COLO829 (cell line): ENCODE measurements around the gene SAMD14.
"Not testable (repeated sequence)": the region's sequence is repeated elsewhere in the genome, so short reads cannot be mapped to it uniquely, and the experiment has no call there.

Experiments used
- DNase-seq: peaks from one replicate; pipeline ENCODE4 v3.0.0; 2012; ENCODE audit warnings: low spot score

SAMD14 gene

GRCh38 chr17:50074227-50074626 is 55.7 kb downstream of the SAMD14 start:
- DNase-seq: no peak

DNA sequence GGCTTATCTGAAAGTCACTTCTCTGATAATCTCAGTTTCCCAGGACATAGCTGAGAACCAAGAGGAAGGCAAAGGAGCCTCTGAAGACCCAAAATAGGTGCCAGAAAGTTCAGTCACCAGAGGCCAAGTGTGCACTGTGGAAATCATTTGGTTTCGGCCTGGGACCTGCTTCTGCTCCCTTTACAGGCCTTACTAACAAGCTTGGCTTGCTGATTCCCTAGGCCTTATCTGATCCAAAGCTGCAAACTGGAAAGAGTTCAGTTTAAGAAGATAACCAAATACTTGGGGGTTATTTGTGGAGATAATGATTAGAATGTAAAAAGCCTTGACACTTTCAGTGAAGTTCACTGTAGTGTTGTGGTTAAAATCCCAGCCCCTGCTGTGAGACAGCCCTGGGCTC is 57.0 kb downstream of the SAMD14 start:
- DNase-seq: no peak

GRCh38 chr17:50072130-50072529 is 57.8 kb downstream of the SAMD14 start:
- DNase-seq: no peak

GRCh38 chr17:50071692-50072091 is 58.3 kb downstream of the SAMD14 start:
- no peak for DNase-seq

- no peak for DNase-seq
Measured at GRCh38 chr17:50070908-50071680, 58.9 kb downstream of the SAMD14 start.

DNA sequence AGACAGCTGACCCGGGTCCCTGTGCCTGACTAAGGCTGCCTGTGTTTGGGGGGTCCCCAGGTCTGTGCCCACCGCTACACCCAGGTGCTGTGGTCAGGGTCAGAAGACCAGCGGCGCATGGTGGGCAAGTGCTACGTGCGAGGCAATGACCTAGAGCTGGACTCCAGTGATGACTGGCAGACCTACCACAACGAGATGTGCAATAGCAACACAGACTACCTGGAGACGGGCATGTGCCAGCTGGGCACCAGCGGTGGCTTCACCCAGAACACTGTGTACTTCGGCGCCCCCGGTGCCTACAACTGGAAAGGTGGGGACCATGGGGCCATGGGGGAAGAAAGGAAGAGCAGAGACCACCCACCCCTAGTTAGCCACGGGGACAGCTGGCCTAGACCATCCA is 62.0 kb downstream of the SAMD14 start:
- no peak for DNase-seq

- no peak for DNase-seq
Measured at GRCh38 chr17:50066995-50067394, 63.0 kb downstream of the SAMD14 start.

DNA sequence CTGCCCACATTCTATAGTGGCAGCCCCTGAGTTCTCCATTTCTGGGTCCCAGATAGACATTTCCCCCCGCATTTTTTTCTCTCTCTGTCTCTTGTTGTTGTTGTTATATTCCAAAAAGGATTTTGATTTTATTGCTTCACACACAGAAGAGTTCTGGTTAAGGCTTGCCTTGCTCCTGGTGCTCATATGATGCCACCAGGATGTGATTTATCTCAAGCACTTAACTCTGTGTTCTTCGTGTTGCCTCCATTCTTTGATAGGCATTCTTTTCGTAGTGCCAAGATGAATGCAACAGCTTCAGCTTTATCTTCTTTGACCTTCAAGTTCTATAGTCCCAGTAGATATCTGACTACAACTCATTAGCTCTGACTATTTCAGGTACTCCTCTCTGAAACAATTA is 64.9 kb downstream of the SAMD14 start:
- no peak for DNase-seq

GRCh38 chr17:50064253-50065001 is 65.5 kb downstream of the SAMD14 start:
- peak; percentile 85 for DNase-seq

- no peak for DNase-seq
Measured at GRCh38 chr17:50063561-50064252, 66.3 kb downstream of the SAMD14 start.

DNA sequence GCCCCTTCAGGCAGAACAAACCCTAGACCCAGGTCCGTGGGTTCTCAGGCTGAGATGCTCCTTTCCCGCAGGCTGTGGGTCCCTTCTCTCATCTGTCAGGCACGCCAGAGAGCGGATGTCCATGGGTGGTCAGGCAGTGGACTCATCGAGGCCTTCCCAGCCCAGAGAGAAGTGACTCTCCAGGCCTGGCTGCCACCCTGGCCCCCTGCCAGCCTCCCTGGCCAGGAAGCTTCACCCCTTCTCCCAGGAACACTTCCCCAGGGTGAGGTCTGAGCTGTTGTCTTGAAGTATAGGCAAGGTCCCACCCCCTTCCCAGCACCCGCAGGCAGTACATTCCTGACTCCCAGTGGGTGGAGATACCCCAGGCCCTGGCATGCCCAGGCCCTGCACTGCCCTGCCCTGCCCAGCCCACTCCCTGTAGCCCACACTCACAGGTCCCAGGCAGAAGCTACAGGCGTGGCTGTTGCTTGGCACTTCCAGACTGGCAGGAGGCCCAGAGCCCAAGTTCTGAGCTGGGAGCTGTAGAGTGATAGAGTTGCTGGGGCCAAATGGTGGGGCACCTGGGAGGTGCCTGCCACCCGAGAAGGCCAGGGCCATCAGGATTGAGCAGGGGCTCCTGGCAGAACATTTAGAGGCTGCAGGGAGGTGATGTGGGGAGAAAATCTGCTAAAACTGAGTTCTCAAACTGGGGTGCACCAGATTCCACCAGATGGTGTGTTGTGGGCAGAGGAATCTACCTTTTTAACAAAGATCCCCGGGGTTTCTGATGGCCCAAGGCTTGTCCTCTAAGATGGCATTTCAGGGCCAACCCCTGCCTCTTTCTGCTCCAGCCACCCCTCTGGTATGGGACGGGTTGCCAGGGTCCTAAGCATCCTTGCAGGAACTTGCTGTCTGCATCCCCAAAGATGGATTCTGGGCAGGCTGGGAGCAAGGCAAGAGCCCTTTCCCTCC is 67.4 kb downstream of the SAMD14 start:
- peak; percentile 90 for DNase-seq

DNA sequence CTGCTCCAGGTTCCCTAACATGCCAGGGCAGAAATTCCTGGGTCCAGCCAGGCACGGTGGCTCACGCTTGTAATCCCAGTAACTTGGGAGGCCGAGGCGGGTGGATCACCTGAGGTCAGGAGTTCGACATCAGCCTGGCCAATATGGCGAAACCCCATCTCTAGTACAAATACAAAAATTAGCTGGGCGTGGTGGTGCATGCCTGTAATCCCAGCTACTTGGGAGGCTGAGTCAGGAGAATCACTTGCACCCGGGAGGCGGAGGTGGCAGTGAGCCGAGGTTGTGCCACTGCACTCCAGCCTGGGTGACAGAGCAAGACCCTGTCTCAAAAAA is 68.3 kb downstream of the SAMD14 start:
- DNase-seq: not testable (repeated sequence)

DNA sequence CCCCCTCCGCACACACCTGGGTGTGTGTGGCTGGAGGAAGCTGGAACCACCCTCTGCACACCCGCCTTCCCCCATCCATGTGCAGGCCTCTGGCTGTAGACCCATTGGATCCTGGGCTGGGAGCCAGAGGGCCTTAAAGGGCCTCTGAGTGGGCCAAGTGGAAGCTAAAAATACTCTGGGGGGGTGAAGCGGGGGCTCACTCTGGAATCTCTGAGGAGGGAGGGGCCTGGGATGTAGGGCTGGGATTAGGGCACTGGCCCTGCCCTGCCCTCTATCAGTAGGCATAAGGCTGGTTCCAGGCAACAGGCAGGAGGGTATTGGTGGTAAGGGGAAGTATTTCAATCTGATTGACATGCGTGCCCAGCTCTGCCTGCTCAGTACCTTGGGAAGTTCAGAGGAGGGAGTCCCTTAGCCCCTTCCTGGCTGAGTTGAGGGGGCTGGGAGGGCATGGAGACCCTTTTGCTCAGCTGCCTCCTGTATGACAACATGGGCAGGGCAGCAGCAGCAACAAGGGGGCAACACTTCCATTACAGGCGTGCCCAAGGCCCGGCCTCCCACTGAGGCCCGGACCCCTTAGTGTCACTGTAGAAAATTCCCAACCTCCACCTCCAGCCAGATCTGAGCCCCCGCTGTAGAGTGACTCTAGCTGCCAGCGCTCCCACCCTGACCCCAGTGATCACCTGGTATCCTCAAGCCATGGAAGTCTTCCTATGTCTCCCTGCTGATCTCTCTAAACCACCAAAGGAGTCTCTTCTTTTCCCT is 68.8 kb downstream of the SAMD14 start:
- DNase-seq: no peak
